NCI-H2081 (cell line): ENCODE measurements around the gene TXLNA.
"Not testable (repeated sequence)": the region's sequence is repeated elsewhere in the genome, so short reads cannot be mapped to it uniquely, and the experiment has no call there.

ENCODE experiments used
- DNase-seq, 2 experiments: peaks; one replicate each; lab custom pipeline; 2025; lab: John Stamatoyannopoulos, UW

The TXLNA gene

GRCh38 chr1:32179443-32180185 lies at the start of gene TXLNA:
TSS of gene TXLNA (plus strand) at chr1:32179675. CDS start at chr1:32180346, 671 bp downstream.
- DNase-seq: peak; percentile 93 to 97

- DNase-seq: not testable (repeated sequence)
Measured at GRCh38 chr1:32133950-32134280, 45.6 kb upstream of the TXLNA start.

- no peak for DNase-seq
Measured at GRCh38 chr1:32137111-32137510, 42.4 kb upstream of the TXLNA start.

GRCh38 chr1:32138965-32139364 lies 40.5 kb upstream of the TXLNA start:
- peak in 1 of 2 experiments; percentile 29 for DNase-seq

GRCh38 chr1:32142446-32143301 lies 36.8 kb upstream of the TXLNA start:
- DNase-seq: peak; percentile 19 to 76

- not testable (repeated sequence) for DNase-seq
Measured at GRCh38 chr1:32143302-32143695, 36.2 kb upstream of the TXLNA start.

GRCh38 chr1:32144033-32144432 lies 35.4 kb upstream of the TXLNA start:
- no peak for DNase-seq

GRCh38 chr1:32147799-32148198 lies 31.7 kb upstream of the TXLNA start:
- not testable (repeated sequence) for DNase-seq

- no peak for DNase-seq
Measured at GRCh38 chr1:32150847-32151246, 28.6 kb upstream of the TXLNA start.

- DNase-seq: no peak
Measured at GRCh38 chr1:32151319-32151787, 28.1 kb upstream of the TXLNA start.

- no peak for DNase-seq
Measured at GRCh38 chr1:32159189-32159588, 20.3 kb upstream of the TXLNA start.

- DNase-seq: no peak
Measured at GRCh38 chr1:32163405-32163804, 16.1 kb upstream of the TXLNA start.

GRCh38 chr1:32165633-32166032 lies 13.8 kb upstream of the TXLNA start:
- not testable (repeated sequence) for DNase-seq

GRCh38 chr1:32170991-32171390 lies 8.5 kb upstream of the TXLNA start:
- DNase-seq: no peak

- no peak for DNase-seq
Measured at GRCh38 chr1:32172621-32173245, 6.7 kb upstream of the TXLNA start.

GRCh38 chr1:32178380-32179192 lies 889 bp upstream of the TXLNA start:
- peak in 1 of 2 experiments; percentile 54 for DNase-seq

GRCh38 chr1:32179193-32179442 lies 357 bp upstream of the TXLNA start:
- peak in 1 of 2 experiments; percentile 64 for DNase-seq

- DNase-seq: peak; percentile 30 to 46
Measured at GRCh38 chr1:32180186-32181060, 948 bp downstream of the TXLNA start.

- no peak for DNase-seq
Measured at GRCh38 chr1:32181065-32181464, 1.6 kb downstream of the TXLNA start.

GRCh38 chr1:32181563-32181962 lies 2.1 kb downstream of the TXLNA start:
- no peak for DNase-seq

- DNase-seq: no peak
Measured at GRCh38 chr1:32182060-32182459, 2.6 kb downstream of the TXLNA start.
